Measurements from ENCODE around the gene RNASE8. TPM values are rescaled to one million over a fixed set of nuclear protein-coding genes. Genes with fewer than 3 reads are reported as not detected.

Gene RNASE8
- total RNA-seq, 2 experiments from 2014 or later = not detected

GRCh38 chr14:21086908-21087293, 29.3 kb downstream of the RNASE8 start:
- Histone ChIP-seq H3K4me3 (ENCODE audit: low read depth, low read length, poor library complexity, severe bottlenecking) (no peak overlapping the region), H3K79me2 (ENCODE audit: insufficient read depth, low read depth, low read length) (no peaks in the 10 kb centered on the region), H3K27ac (ENCODE audit: low read depth, low read length, poor library complexity, severe bottlenecking) (no peak overlapping the region), H3K4me1 (ENCODE audit: insufficient read depth, low read length, poor library complexity, severe bottlenecking) (peaks cover 11% of the 10 kb centered on the region), H3K9me3 (ENCODE audit: low read length) (no peaks in the 10 kb centered on the region), H3K36me3 (ENCODE audit: insufficient read depth, low read length) (no peaks in the 10 kb centered on the region), H3K9me2 (ENCODE audit: insufficient read depth, low read length) (no peaks in the 10 kb centered on the region), H4K20me1 (ENCODE audit: insufficient read depth, low read length) (no peaks in the 10 kb centered on the region), H2AFZ (ENCODE audit: low read length) (no peak overlapping the region), H3K4me2 (ENCODE audit: low read length) (no peak overlapping the region)
- intact Hi-C loops (cut with micrococcal nuclease; ENCODE audit: unreplicated experiment) = loop anchor here (2.0 kb wide), 1 partner anchor 16 kb away; the partner anchor contains the start of gene ARHGEF40
- DNase-seq (ENCODE audit: low spot score) = no peak
- ChIA-PET CTCF (ENCODE audit: unreplicated experiment) (interaction anchor here (0.6 kb wide), 1 partner anchor 16 kb away, joined by 3 read pairs; no protein-coding TSS in a partner anchor), POLR2A (interaction anchor here (0.9 to 1.3 kb wide), 2 partner anchors 16 to 17 kb away, joined by 3 to 7 read pairs; partner anchors contain the start of gene ARHGEF40)
- no TSS peak for BruUV-seq (replicated peaks)
- TF ChIP-seq CTCF (conservative IDR thresholded peaks at IDR 0.05; ENCODE audit: low read length) (no peak), EZH2phosphoT487 (IDR thresholded peaks at IDR 0.05; ENCODE audit: borderline replicate concordance, low read depth, low read length) (no peak)

- intact Hi-C loops (cut with micrococcal nuclease; ENCODE audit: unreplicated experiment) = loop anchor here (2.0 kb wide), 1 partner anchor 17 kb away; the partner anchor contains the start of gene ARHGEF40
- no TSS peak for BruUV-seq (replicated peaks)
- no peaks in the 10 kb centered on the region for H3K9me3 ChIP-seq (ENCODE audit: low read length)
- DNase-seq (ENCODE audit: low spot score) = peak; percentile 77
- H3K27ac ChIP-seq (ENCODE audit: low read depth, low read length, poor library complexity, severe bottlenecking) = no peak overlapping the region
- no peaks in the 10 kb centered on the region for H3K79me2 ChIP-seq (ENCODE audit: insufficient read depth, low read depth, low read length)
- POLR2A ChIA-PET = interaction anchor here (0.6 to 1.3 kb wide), 4 partner anchors 16 to 126 kb away, joined by 3 to 9 read pairs (median 5); partner anchors contain the start of gene ARHGEF40
- H3K4me1 ChIP-seq (ENCODE audit: insufficient read depth, low read length, poor library complexity, severe bottlenecking) = peaks cover 11% of the 10 kb centered on the region
- no peaks in the 10 kb centered on the region for H4K20me1 ChIP-seq (ENCODE audit: insufficient read depth, low read length)
- no peak overlapping the region for H2AFZ ChIP-seq (ENCODE audit: low read length)
- H3K4me3 ChIP-seq (ENCODE audit: low read depth, low read length, poor library complexity, severe bottlenecking) = no peak overlapping the region
- H3K4me2 ChIP-seq (ENCODE audit: low read length) = peak overlapping the region; percentile 23
- no peaks in the 10 kb centered on the region for H3K36me3 ChIP-seq (ENCODE audit: insufficient read depth, low read length)
- no peaks in the 10 kb centered on the region for H3K9me2 ChIP-seq (ENCODE audit: insufficient read depth, low read length)
- CTCF ChIA-PET (ENCODE audit: unreplicated experiment) = interaction anchor here (0.6 to 0.9 kb wide), 2 partner anchors 15 to 16 kb away, joined by 3 to 7 read pairs; no protein-coding TSS in a partner anchor
- TF ChIP-seq EZH2phosphoT487 (IDR thresholded peaks at IDR 0.05; ENCODE audit: borderline replicate concordance, low read depth, low read length) (no peak), CTCF (conservative IDR thresholded peaks at IDR 0.05; ENCODE audit: low read length) (no peak)
Measured at GRCh38 chr14:21087294-21088091, 29.9 kb downstream of the RNASE8 start.

DNA sequence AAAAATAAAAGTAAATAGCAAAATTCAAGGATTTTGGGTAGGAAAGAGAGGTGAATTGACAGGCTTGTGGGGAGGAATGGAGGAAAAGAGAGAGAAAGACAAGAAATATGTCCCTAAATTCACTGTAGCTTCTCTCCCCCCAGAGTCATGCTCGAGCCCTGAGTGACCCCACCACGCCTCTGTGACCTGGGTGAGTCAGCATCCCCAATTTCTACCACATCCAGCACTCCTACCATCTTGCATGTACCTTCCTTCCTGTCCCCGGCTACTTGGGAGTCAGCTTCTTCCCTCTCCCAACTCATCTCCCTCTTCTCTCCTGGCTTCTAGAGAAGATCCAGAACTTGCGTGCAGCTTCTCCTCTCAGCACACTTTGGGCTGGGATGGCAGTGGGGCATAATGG, 31.1 kb downstream of the RNASE8 start:
- DNase-seq (ENCODE audit: low spot score) = no peak
- TF ChIP-seq EZH2phosphoT487 (IDR thresholded peaks at IDR 0.05; ENCODE audit: borderline replicate concordance, low read depth, low read length) (no peak), CTCF (conservative IDR thresholded peaks at IDR 0.05; ENCODE audit: low read length) (no peak)
- CTCF ChIA-PET (ENCODE audit: unreplicated experiment) = no interaction called here
- intact Hi-C loops (cut with micrococcal nuclease; ENCODE audit: unreplicated experiment) = no loop called here
- Histone ChIP-seq H3K9me3 (ENCODE audit: low read length) (no peaks in the 10 kb centered on the region), H3K4me2 (ENCODE audit: low read length) (no peak overlapping the region), H3K36me3 (ENCODE audit: insufficient read depth, low read length) (no peaks in the 10 kb centered on the region), H3K4me3 (ENCODE audit: low read depth, low read length, poor library complexity, severe bottlenecking) (no peak overlapping the region), H3K4me1 (ENCODE audit: insufficient read depth, low read length, poor library complexity, severe bottlenecking) (peaks cover 16% of the 10 kb centered on the region), H3K79me2 (ENCODE audit: insufficient read depth, low read depth, low read length) (no peaks in the 10 kb centered on the region), H2AFZ (ENCODE audit: low read length) (no peak overlapping the region), H4K20me1 (ENCODE audit: insufficient read depth, low read length) (no peaks in the 10 kb centered on the region), H3K9me2 (ENCODE audit: insufficient read depth, low read length) (no peaks in the 10 kb centered on the region), H3K27ac (ENCODE audit: low read depth, low read length, poor library complexity, severe bottlenecking) (no peak overlapping the region)
- no TSS peak for BruUV-seq (replicated peaks)
- POLR2A ChIA-PET = interaction anchor here (1.6 kb wide), 1 partner anchor 17 kb away, joined by 6 read pairs; no protein-coding TSS in a partner anchor

Measured in OCI-LY7 (cell line).